Right atrium auricular region (tissue), 2 donors: Measurements from ENCODE around the gene OR6C3. TPM values are rescaled to one million over a fixed set of nuclear protein-coding genes. Genes with fewer than 3 reads are reported as not detected.
"Not testable (repeated sequence)": the region's sequence is repeated elsewhere in the genome, so short reads cannot be mapped to it uniquely, and the experiment has no call there.

Experiments
- DNase-seq: peaks from one replicate; pipeline ENCODE4 v3.0.0-alpha.2; 2019; ENCODE audit warnings: low spot score
- H3K27ac ChIP-seq, 2 donors: fragments of 200-600 bp; sonication (generic); 1 replicate in 1 of 2; 2 replicates in 1 of 2; pipeline ENCODE4 v1.5.1; 2016 to 2019
- H3K27me3 ChIP-seq, 2 donors: fragments of 200-600 bp; sonication (generic); one replicate each; pipeline versions ENCODE4 v1.5.1 to v1.6.0; 2017 to 2019
- H3K36me3 ChIP-seq: fragments of 200-600 bp; sonication (generic); one replicate; pipeline ENCODE4 v1.5.1; 2016
- H3K4me1 ChIP-seq, 2 donors: fragments of 200-600 bp; sonication (generic); one replicate each; pipeline versions ENCODE4 v1.5.1 to v1.6.0; 2017 to 2019
- H3K4me3 ChIP-seq, 2 donors: fragments of 200-600 bp; sonication (generic); 1 replicate in 1 of 2; 2 replicates in 1 of 2; pipeline ENCODE4 v1.5.1; 2017 to 2019; ENCODE audit warnings: mild to moderate bottlenecking in 1 of 2, moderate library complexity in 1 of 2
- H3K9me3 ChIP-seq, 2 donors: fragments of 200-600 bp; sonication (generic); one replicate each; pipeline ENCODE4 v1.5.1; 2019
- CTCF ChIP-seq, 2 donors: fragments of 200-600 bp; sonication (generic); IDR thresholded peaks; one replicate each; pipeline ENCODE4 v1.5.1; 2019; ENCODE audit warnings: antibody characterized with exemption in 2 of 2
- total RNA-seq, 2 donors: library from RNA; depleted of rRNA; stranded (reverse); fragments of >200 nt; gene quantifications; one replicate each; pipeline ENCODE4 v1.1.0, GENCODE V29; 2016

Gene OR6C3
- total RNA-seq, 2 donors from 2014 or later: not detected

- no peaks in the 10 kb centered on the region for H3K36me3 ChIP-seq
- DNase-seq: no peak
- H3K9me3 ChIP-seq: no peaks in the 10 kb centered on the region
- no peak overlapping the region for H3K27ac ChIP-seq
- no peaks in the 10 kb centered on the region for H3K27me3 ChIP-seq
- H3K4me3 ChIP-seq: no peak overlapping the region
- TF ChIP-seq CTCF (IDR thresholded peaks at IDR 0.05): no peak
- no peaks in the 10 kb centered on the region for H3K4me1 ChIP-seq
Measured at GRCh38 chr12:55336002-55336401, 5.5 kb downstream of the OR6C3 start.

GRCh38 chr12:55355338-55355737 is 24.8 kb downstream of the OR6C3 start:
- H3K4me3 ChIP-seq, H3K27ac ChIP-seq, DNase-seq, H3K27me3 ChIP-seq, H3K9me3 ChIP-seq, H3K36me3 ChIP-seq, H3K4me1 ChIP-seq: not testable (repeated sequence)

- H3K9me3 ChIP-seq: no peaks in the 10 kb centered on the region
- DNase-seq: no peak
- no peaks in the 10 kb centered on the region for H3K27me3 ChIP-seq
Measured at GRCh38 chr12:55362675-55363074, 32.1 kb downstream of the OR6C3 start, which contains the start of gene OR6C75. Gene OR6C75 (plus strand): TSS chr12:55362975. CDS start chr12:55365111, 2,136 bp downstream.

GRCh38 chr12:55365086-55365485 is 34.5 kb downstream of the OR6C3 start:
- H3K27ac ChIP-seq: no peak overlapping the region
- TF ChIP-seq CTCF (IDR thresholded peaks at IDR 0.05): no peak
- H3K9me3 ChIP-seq: no peaks in the 10 kb centered on the region
- H3K27me3 ChIP-seq: no peaks in the 10 kb centered on the region
- no peak for DNase-seq
- H3K4me3 ChIP-seq: no peak overlapping the region
- H3K4me1 ChIP-seq: no peaks in the 10 kb centered on the region
- no peaks in the 10 kb centered on the region for H3K36me3 ChIP-seq

More at GRCh38 chr12:55362675-55363074, 32.1 kb downstream of the OR6C3 start, which contains the start of gene OR6C75:
- H3K4me1 ChIP-seq: no peaks in the 10 kb centered on the region
- no peak for TF ChIP-seq CTCF (IDR thresholded peaks at IDR 0.05)
- no peak within 1 kb of the TSS for H3K4me3 ChIP-seq
- H3K36me3 ChIP-seq: no peaks in the 10 kb centered on the region
- no peak within 1 kb of the TSS for H3K27ac ChIP-seq

GRCh38 chr12:55372521-55372920 is 42.0 kb downstream of the OR6C3 start:
- no peak for TF ChIP-seq CTCF (IDR thresholded peaks at IDR 0.05)
- no peaks in the 10 kb centered on the region for H3K27me3 ChIP-seq
- H3K4me1 ChIP-seq: no peaks in the 10 kb centered on the region
- H3K9me3 ChIP-seq: no peaks in the 10 kb centered on the region
- no peak for DNase-seq
- H3K36me3 ChIP-seq: no peaks in the 10 kb centered on the region
- no peak overlapping the region for H3K4me3 ChIP-seq
- H3K27ac ChIP-seq: no peak overlapping the region

Other genes with a start within 250 kb of the OR6C3 start
- gene OR9K2, start 204.3 kb upstream of the OR6C3 start, total RNA-seq: not detected
- not detected for gene OR10A7, start 109.7 kb upstream of the OR6C3 start, total RNA-seq
- gene OR6C74, start 86.1 kb upstream of the OR6C3 start, total RNA-seq: not detected
- gene OR6C6, start 34.2 kb upstream of the OR6C3 start, total RNA-seq: not detected
- gene OR6C1, start 16.4 kb upstream of the OR6C3 start, total RNA-seq: not detected
- gene OR6C75, start 32.2 kb downstream of the OR6C3 start, total RNA-seq: not detected
- gene OR6C65, start 69.8 kb downstream of the OR6C3 start, total RNA-seq: not detected
- not detected for gene OR6C76, start 95.5 kb downstream of the OR6C3 start, total RNA-seq
- gene OR6C2, start 113.3 kb downstream of the OR6C3 start, total RNA-seq: not detected
- not detected for gene OR6C70, start 139.4 kb downstream of the OR6C3 start, total RNA-seq
- not detected for gene OR6C68, start 161.6 kb downstream of the OR6C3 start, total RNA-seq
- gene OR6C4, start 218.9 kb downstream of the OR6C3 start, total RNA-seq: not detected
- not detected for gene OR2AP1, start 241.7 kb downstream of the OR6C3 start, total RNA-seq